Bone marrow (tissue), 2 donors: ENCODE results near the gene NEUROD4.
A peak's percentile ranks its signal among the peaks of the same experiment; 100 is the strongest.
"Not testable (repeated sequence)": the region's sequence is repeated elsewhere in the genome, so short reads cannot be mapped to it uniquely, and the experiment has no call there.

Experiments used
- DNase-seq, 2 donors: peaks; one replicate each; lab custom pipeline; 2025; lab: John Stamatoyannopoulos, UW

Gene NEUROD4, protein sequence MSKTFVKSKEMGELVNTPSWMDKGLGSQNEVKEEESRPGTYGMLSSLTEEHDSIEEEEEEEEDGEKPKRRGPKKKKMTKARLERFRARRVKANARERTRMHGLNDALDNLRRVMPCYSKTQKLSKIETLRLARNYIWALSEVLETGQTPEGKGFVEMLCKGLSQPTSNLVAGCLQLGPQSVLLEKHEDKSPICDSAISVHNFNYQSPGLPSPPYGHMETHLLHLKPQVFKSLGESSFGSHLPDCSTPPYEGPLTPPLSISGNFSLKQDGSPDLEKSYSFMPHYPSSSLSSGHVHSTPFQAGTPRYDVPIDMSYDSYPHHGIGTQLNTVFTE

DNA sequence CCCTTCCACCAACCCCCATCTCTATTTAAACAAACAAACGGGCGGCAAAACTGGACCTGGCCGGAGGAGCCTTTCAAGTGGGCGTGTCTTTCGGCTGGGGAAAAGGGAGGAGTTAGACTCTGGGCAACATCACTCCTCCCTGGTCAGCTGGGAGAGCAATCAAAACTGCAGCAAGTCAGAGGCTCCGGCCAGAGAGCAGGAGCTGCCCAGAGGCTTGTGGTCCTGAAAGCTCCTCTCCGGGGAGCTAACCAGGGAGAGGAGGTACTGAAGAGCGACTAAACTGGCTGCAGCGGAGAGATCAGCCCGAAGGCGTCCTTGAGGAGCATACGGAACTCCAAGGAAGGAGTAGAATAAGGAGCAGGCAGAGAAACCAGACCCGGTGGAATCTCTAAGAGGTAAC is at the start of gene NEUROD4:
TSS of gene NEUROD4 (plus strand) at position 191 of the 400 bp plus-strand sequence. CDS start 6,466 bp downstream, outside the sequence.
- no peak for DNase-seq

DNA sequence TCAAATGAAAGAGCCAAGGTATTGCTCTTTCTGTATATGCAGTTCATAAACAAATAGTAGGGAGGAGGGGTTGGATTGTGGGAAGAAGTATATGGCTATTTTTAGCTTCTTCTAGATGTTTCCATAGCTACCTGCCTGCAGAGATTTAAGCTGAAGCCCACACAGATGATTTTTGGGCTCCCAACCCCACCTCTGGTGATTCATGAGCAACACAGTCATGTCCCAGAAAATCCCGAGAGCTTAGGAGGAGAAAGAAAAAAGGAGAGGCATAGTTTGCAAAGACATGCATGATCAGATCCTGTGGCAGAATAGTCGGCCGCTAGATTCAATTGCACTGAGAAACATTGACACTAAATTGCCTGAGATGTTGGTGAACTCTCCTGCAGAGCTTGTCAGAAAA is 49.0 kb upstream of the NEUROD4 start:
- DNase-seq: no peak

DNA sequence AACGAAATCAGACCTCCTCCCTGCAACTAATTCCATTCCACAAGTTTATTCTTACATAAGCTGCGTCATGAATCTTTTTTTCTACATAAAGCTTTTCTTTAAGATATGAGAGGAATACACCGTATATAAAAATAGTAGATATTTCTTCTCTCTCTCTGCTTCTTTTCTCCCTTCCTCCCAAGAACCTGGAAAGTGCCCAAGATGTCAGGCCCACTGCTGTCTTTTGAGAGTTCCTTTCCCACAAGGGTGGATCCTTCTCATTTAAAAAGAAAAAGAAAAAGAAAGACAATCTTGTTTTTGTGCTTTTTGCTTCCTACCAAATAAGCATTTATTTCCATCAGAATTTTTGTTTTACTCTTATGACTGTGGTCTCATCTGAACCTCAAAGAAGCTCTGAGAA is 46.2 kb upstream of the NEUROD4 start:
- no peak for DNase-seq

DNA sequence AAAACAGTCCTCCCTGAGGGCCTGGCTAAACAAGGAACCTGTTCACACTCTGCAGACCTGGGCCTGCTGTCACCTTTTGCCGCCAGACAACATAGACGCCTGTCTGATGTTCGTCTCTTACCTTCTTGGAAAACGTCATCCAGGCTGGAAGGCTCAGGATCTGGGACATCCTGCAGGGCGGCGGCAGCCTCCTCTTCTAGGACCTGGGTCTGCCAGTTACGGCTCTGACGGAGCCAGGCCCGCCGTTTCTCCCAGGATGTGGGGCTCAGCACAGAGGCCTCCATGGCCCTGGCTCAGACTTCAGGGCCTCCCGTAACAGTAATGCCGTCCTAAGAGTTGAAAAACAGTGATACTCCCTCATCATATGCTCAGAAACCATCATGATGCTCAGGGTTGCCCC is 45.5 kb upstream of the NEUROD4 start:
- DNase-seq: no peak

DNA sequence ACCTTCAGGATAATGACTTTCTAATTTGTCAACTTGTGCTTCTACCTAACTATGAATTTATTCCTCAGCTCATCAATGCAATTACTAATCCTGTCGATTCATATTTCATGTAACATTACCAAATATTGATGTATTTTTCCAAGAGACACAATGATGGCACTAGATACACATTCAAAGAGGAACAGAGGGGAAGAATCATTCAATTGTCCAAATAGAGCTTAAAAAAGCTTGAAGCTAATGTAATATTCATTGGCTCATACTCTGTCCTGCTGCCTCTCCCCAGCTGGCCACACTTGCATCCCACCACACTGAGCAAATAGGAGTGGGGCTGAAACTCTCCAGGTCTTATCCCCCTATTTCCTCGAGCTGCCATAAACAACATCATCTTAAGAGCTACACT is 44.5 kb upstream of the NEUROD4 start:
- no peak for DNase-seq

DNA sequence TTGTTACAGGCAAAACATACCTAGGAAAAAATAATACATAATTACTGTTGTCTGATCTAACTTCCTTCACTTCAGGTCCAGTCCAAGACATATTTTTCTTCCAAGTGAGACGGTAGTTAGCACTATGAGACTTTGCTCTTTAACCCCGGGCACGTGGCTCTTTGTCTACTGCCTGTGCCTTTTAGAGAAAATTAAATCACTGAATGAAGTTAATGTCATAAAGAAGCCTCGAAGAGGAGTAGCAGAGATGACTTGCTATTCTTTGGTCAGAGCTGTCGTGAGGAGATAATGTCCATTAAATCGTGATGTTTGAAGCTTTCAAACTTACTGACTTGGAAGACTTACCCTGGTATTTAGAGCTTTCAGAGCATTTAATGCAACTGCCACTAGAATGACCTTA is 43.9 kb upstream of the NEUROD4 start:
- DNase-seq: no peak

DNA sequence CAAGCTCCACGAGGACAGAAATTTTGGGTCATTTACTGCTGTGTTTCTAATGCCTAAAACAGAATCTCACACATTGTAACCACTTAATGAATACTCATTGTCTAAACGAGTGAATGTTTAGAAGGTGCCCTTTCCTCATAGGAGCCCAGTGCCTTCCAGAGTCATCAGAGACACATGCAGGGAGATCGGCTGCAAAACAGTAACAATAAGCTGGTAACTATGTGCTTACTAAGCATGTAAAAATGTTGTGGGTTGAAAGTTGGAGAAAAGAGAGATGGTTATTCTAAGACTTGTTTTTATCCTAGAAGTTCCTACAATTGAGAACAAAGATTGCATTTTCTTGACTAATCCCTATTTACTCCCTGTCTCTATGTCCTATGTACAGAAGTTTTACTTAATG is 42.6 kb upstream of the NEUROD4 start:
- no peak for DNase-seq

DNA sequence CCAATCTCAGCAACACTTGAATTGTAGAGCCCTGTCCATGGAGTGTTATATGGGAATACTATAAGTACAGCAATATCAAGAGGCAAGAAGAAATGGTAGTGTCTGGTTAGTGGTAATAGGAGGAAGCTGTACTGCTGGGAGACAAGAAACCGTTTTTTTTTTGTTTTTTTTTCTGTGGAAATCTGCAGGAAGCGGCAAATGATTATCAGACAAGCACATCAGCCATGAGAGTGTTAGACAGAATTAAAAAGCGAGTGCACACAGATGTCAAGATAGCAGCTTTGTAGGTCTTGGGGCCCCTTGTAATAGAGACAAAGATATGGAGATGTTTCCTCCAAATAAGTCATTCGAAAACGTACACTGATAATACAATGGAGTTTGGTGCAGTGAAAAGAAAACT is 41.9 kb upstream of the NEUROD4 start:
- peak in 1 of 2 donors; percentile 80 for DNase-seq

DNA sequence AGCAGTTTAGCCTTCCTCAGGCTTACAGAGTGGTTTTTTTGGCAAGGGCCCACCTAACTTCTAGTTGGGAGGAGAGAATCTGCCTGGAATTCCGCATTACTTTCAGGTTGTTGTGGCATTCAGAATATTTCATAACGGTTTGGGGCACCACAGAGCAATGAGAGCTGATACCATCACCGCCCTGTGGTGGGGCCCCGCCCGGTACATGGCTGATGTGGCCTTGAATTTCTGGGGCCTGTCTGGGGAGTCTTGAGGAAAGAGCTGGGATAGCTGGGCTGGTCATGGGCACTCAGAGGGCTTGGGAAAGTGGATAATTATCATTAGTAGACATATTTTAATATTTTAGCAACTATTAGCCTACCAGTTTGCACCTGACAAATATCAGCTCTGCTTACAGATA is 39.4 kb upstream of the NEUROD4 start:
- DNase-seq: no peak

DNA sequence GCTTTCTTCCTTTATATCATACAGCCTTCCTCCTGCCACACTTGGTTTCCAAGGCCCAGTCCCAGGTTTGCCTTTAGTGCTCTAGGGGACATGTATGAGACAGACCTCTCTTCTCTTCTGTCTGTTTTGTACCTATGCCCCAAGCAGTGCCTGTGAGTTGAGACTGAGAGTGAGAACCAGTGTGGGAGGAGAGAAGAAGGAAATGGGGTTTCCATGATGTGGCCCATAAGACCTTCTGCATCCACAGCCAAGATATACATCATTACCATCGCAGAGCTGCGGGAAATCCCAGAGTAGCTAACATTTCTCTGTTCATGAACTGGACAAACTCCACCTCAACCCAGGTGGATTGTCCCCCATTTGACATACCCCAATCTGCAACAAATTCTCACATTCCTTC is 38.0 kb upstream of the NEUROD4 start:
- no peak for DNase-seq

DNA sequence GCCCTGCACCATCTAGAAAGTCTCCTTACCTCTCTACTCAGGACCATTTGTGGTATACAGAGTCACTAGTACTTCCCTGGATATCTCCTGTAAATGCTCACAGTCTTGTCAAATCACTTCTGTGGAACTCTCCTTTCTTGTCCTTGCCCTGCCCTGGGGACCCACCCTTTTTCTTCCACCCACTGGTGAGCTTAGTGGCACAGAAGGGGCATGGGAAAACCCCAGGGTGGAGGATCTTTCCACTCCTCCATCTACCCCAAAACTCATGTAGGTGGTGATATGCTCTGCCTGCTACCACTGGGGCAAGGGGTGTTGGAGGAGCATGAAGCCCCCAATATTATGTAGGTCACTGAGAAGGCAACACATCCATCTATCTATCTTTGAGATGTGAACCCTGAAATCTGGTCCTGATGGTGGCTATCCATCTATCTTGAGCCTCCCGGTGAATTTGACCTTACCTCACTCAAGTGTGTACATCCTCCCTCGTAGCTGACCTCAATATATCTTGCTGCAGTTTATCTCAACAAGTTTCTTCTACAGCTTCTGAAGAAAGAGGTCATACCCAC is 36.2 kb upstream of the NEUROD4 start:
- DNase-seq: no peak

DNA sequence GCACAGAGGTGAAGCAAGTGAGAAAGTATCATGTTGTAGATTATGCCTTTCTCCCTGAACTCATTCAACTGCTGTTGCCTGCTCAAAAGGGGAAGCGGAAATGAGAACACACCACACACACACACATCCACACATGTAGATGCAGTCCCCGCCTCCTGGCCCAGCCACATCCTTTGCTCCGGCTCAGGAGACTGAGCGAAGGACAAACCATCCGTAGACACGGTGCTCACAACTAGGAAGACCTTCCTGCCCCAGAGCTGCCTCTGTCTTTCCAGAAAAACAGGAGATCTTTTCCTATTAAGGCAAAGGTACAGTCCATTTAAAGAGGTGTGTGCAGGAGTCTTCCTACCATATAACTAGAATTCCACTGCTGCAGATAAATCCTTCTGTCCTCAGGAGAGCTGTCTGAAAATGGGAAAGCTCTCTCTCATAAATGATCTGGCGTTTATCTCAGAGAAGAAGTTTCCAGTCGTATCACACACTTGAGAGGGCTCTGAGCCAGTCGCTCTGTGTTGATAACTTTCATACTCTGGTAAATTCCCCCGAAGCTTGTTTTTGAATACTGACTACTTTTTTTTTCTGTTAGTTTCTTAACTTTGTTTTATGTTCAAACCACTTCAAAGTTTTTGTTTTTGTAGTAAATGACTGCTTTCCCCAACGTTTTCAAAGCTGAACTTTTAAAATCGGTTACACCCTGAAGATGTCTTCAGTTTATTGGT is 35.0 kb upstream of the NEUROD4 start, which contains the start of gene TESPA1:
TSS of gene TESPA1 (minus strand) at position 105 of the 719 bp plus-strand sequence. CDS start 10,200 bp downstream, outside the sequence.
- peak; percentile 26 to 92 for DNase-seq

DNA sequence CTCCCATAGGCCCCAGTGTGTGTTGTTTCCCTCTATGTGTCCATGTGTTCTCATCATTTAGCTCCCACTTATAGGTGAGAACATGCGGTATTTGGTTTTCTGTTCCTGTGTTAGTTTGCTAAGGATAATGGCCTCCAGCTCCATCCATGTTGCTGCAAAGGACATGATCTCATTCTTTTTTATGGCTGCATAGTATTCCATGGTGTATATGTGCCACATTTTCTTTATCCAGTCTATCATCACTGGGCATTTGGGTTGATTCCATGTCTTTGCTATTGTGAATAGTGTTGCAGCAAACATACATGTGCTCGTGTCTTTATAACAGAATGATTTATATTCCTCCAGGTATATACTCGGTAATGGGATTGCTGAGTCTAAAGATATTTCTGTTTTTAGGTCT is 33.0 kb upstream of the NEUROD4 start:
- DNase-seq: not testable (repeated sequence)

DNA sequence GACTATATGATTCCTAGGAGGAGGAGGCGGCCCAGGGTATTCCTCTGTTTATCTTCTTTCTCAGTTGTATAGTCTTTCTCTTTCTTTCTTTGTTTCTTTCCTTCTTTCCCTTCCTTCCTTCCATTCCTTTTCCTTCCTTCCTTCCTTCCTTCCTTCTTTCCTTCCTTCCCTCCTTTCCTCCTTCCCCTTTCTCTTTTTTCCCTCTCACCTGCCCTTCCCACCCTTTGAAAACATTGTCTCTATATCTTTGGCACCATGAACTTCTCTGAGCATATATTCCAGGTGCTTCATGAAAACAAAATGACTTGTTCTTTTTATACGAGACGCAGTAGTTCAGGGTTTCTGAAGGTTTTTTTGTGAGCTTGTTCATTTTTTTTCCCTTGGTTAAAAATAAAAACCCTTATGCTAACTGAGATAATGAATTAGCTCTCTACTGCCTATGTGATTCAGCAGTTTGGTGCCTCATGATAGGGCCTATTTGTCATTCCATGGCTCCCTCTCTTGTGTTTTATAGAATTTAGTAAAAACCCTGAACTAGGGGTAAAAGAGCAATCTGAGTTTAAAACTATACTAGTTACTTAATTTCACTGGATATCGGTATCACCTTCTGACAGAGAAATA is 32.1 kb upstream of the NEUROD4 start:
- peak in 1 of 2 donors; percentile 23 for DNase-seq

DNA sequence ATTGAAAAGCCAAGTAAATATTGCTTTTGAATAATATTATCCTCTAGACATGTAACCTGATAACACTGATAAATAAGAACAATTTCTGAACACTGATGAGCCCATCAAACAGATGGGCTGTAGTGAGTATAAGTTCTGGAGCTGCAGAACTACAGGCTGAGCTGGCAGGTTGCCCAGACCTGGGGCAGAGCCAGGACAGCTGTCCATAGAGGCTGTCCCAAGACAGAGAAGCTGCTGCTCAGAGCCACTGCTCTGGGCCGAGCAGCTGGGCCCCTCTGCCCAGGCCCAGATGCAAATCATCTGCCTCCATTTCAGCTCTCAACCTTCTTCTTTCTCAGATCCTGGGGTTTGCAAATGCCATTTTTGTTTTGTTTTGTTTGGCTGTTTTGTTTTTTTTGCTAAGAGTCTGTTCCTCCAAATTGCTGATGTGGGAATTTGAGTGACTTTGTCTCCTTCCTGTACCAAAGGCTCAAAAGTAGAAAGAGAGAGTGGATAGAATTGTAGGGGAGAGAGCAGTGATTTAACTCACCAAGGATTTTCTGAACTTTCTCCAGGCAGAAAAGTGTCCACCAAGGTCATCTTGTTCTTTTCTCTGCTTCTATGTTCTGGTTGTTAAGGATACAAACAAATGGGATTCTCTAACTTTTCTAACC is 31.2 kb upstream of the NEUROD4 start:
- no peak for DNase-seq

DNA sequence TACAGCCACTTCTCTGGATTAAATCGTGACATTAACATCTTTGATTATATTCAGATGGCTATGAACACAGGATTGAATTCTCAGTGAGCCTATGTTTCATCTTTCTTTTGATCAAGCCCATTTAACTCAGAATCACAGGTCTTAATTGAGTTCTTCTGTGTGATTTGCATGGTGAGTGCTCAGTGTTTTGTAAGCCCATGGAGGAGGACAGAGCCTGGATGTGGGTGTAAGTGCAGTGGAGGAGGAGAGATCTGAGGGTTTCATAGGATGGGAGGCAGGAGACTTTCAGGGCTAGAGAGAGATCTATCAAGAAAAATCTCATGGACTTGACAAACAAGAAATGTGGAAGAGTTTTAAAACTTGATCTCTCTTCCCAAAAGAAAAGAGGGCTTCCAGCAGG is 29.9 kb upstream of the NEUROD4 start:
- DNase-seq: no peak

DNA sequence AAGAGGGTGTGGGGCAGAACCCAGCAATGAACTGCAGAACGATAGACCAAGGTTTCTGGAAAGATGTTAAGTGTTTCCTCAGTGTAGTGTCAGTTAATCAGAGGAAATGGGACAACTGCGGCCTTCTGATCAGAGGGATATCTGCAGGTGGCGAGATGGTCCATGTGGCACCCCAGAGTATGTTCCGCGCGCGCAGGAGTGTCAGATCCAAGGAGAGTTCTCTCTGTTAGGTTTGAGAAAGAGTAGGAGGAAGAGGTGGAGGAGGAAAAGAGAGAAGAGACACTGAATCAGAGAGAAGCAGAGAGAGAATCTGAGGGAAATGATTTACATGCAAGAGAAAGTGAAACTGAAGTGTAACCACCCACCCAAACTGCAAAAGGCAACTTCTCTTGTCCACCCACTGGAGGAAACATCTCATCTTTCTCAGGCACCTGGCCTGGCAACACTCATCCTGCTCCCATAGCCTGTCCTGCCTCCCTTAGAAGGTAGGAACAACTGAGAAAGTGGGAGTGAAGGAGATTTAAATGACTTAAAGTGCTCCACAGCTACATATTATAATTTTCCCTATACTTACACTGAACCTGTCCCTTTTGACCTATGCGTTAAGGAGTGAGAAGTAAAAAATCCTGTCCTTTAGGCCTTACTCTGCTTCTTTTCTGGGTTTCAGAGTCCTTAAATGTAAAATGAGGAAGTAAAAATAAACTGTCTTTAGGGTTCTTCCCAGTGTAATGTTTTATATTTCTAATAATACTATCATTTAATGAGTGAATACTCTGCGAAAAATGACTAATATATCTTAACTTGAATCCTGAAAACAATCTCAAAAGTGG is 28.4 kb upstream of the NEUROD4 start:
- DNase-seq: peak in 1 of 2 donors; percentile 53

DNA sequence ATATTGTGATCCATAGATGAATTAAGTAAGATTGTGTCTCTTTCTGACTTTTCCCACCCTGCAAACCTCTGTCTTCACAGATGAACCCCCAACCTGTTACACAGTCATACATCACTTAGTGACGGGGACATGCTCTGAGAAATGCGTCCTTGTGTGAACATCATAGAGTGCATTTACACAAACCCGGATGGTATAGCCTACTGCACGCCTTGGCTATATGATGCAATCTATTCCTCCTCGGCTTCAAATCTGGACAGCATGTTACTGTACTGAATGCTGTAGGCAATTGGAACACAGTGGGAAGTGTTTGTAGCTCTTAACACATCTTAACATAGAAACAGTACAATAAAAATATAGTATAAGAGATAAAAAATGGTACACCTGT is 27.8 kb upstream of the NEUROD4 start:
- no peak for DNase-seq

DNA sequence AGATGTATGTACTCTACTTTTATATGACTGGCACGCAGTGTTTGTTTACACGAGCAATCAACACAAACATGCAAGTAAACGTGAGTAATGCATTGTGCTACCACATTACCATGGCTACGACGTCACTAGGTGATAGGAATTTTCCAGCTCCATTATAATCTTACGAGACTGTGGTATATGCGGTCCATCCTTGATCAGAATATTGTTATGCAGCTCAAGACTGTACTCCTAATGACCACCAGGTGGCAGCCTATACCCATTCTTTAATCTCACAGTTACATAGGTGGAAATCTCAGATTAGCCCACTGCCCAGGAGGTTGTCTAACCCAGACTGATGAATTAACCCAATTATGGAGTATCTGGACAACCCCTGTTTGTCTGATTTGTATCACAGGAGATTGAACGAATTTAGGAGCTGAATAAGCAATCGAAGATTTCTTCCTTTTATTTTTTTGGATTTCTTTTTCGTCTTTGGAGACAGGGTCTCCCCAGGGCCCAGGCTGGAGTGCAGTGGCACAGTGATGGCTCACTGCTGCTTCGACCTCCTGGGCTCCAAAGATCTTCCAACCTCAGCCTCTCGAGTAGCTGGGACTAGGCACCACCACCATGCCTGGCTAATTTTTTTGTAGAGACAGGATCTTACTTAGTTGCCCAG is 26.5 kb upstream of the NEUROD4 start:
- DNase-seq: peak; percentile 5 to 80

DNA sequence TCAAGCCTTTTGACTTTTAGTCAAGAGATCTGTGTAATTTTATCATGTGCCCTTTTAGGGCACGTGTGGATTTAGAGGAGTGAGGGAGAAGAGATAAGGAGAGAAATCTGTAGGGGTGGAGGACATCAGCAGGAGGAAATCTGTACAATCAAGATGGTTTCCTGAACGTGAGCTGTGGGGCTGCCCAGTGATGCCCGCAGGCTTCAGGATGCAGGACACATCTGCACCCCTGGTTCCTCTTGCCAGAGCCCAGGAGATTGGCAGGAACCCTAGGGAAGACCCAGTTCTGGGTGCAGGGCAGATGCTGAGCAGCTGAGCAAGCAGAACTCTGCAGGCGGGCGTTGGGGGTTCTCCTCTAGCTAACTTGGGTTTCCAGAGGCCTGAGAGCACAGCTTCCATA is 23.6 kb upstream of the NEUROD4 start:
- DNase-seq: peak in 1 of 2 donors; percentile 47
